Hematopoietic multipotent progenitor cell treated with erythropoietin and hydrocortisone succinate and interleukin-3 and kit ligand, for 15 days (in vitro differentiated cells): Measurements from ENCODE around the gene ZNF292.
"Not testable (repeated sequence)": the region's sequence is repeated elsewhere in the genome, so short reads cannot be mapped to it uniquely, and the experiment has no call there.

Source experiments
- DNase-seq: peaks from one replicate; pipeline ENCODE4 v3.0.0-alpha.2; 2015; ENCODE audit warnings: low spot score

The ZNF292 gene

DNA sequence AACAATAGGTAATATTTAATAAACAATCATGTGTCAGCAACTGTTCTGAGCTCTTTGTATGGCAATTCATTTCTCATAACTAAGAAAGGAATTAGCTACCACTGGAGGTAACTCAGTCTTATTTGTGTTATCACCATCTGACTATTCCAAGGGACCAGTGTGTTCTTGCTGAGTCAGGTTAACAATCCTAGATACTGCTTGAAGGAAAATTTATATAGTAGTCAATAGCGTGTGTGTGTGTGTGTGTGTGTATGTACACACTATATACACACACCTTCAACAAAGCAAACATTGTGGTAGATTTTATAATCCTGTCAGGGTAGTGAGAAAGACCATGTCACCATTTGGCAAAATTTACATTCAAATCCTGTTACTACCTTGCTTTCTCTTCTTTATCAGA, 121.3 kb downstream of the ZNF292 start:
- DNase-seq, result no peak

DNA sequence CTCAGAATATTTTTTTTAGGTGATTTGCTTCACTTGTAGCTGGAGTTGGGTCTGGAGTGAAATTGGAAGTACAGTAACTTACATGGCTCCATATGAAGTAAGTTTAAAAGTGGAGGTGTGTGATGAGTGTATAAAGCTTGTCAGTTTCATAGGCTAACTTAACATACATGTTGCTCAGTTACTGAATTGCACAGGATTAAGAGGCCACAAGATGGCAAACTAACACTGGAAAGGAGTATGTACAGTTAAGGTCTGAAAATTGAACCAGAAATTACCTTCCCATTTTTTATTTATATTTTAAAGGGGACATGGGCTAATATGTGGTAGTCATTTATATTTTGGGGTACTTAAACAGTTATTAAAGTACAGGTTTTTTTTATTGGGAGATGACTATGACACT, 121.8 kb downstream of the ZNF292 start:
- peak; percentile 12 for DNase-seq

DNA sequence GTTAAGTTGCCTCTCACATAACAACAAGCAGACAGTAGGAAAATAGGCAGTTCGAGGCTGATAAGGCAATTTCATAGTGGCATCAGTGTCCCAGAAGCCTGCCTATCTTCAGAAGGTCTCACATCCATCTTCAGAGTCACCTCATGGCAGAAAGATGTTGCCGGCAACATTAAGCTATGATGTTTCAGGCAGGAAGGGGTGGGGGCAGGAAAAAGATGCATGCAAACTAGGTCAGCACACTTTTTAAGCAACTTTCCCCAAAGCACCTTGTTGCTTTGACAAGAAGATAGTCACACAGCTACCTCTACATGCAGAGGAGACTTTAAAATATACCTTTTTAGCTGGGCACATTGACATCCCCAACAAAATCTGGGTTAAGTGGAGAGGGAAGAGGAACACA, 123.8 kb downstream of the ZNF292 start:
- no peak for DNase-seq

DNA sequence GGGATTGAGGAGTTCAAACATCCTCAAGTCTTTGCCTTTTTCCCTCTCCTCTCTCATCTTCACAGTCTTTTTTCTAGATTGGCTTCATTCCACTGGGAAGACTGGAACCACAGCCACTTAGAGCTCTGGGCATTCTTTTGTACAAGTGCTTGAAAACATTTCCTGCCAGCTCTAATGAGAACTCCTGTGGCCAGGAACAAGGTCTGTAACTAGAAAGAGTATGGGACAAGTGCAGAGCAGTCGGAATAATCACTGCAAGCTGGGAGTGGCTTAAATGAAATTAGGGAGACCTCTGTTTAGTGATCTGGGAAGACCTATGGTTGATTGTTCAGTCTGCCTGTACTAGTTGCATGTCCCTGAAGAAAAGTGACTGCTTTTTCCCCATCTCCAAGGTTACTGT, 126.1 kb downstream of the ZNF292 start:
- DNase-seq, result no peak

DNA sequence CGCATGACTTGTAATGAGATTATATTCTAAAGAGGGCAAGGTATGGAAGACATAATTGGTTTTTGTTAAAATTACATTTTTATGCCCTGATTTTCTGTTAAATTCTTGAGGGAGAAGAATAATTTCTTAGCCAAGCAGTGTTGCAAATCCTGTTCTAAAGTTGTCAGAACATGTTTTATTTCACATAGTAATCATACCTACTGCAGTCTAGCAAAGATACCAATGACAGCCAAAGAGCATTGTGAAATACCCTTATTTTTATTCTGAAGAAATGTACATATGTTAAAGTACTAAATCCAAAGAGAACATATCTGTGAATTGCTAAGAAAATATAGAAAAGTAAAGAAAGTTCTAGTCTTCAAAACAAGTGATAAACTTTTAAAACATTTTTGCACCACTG, 127.4 kb downstream of the ZNF292 start:
- DNase-seq, result no peak

DNA sequence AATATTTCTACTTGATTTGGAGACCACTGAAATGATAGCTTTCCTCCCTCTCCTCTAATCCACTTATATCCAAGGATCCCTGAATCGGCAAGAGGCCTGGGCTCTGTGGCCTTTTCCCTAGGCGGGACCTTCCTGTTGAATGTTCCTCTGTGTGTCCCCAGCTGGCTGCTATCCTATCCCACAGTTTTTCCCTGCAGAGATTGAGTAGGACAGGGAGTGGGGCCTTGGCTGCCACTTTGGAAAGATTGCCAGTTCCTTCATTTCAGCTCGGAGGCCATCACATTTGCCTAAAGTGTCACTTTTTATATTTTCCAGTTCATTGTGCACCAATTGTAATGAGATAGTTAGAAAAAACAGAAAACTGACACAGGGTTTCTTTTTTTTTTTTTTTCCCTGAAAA, 128.1 kb downstream of the ZNF292 start:
- DNase-seq, result no peak

DNA sequence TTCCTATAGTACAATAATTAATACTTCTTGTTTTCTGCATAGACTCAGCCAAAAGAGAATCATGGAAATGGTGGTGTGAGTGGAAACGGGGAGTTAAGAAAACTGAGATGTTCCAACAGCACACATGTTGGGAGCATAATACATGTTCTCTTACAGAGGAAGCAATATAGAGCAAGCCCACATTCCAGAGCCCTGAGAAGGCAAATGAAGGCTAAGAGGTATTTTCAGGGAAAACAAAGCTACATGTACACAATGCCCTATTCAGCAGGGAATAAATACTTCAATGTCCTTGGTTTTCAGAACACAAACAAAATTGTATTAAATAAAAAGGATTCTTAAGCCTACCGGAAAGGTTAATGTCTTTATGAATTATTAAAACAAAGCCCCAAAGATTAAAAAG, 131.9 kb downstream of the ZNF292 start:
- DNase-seq, result no peak

DNA sequence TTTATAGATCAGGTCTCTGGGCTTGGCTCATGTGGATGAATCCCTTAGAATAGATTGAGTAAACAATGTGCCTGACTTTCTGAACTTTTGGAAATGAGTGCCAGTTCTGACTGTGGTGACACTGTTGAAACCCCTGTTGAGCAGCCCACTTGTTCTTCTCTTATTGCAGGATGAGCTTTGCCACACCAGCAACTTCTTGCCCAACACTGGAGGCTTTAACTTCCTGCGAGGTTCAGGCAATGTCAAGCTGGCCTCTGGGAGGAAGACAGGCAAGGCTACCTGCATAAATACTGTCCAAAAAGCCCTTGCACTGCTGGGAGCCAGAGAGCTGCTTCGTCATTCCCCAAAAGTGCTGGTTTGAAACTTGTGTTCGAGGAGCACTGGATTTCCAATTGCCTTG, 134.2 kb downstream of the ZNF292 start:
- DNase-seq, result no peak

DNA sequence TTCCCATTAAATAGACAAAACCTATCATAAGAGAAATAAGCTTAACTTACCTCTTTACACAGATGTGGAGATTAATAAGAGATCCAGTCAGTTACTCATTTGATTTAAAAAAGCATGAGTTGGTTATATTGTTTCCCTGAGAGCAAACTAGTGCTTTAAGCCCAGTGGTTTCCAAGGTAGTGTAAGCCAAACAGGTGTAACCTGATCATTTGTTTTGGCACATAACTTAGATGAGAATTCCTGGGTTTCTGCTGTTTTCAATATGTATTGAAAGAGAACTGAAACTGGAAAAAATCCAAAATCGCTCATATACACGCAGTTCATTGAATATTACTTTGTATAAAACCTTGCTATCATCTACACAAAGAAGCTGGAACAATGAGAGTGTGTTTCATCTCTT, 136.5 kb downstream of the ZNF292 start:
- no peak for DNase-seq

DNA sequence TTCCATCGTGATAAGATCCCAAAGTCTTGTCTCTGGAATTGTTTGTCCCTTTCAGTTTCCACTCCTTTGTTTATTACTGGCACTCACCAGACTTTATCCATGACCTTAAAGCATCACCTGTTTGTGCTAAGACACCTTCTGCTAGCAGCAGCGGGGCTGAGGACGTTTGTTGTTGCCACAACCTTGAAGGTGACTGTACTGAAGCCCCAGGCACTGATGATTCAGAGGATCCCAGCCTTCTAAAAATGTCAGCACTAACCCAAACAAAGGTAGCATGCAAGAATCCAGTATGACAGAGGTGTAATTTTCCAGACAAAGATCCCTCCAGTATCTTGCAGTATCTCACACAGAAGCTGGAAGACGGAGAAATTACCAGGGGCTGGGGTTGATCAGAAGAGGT, 138.2 kb downstream of the ZNF292 start:
- DNase-seq, result no peak

DNA sequence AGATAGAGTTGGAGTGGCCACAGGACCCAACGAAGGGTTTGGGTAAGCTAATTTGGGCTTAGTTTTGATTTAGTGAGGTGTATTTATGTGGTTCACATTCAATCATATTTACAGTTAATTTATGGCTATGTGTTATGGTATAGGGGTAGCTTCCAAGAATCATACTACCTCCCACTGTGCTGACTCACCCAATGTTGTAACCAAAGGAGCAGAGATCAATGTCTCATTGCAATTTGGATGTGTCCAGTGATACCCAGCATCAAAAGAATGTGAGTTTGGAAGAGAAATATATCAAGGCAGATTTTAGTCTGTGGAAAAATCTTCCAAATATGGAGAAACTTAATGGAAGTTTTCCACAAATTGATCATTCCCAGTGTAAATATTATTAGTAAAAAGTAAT, 141.8 kb downstream of the ZNF292 start:
- no peak for DNase-seq

DNA sequence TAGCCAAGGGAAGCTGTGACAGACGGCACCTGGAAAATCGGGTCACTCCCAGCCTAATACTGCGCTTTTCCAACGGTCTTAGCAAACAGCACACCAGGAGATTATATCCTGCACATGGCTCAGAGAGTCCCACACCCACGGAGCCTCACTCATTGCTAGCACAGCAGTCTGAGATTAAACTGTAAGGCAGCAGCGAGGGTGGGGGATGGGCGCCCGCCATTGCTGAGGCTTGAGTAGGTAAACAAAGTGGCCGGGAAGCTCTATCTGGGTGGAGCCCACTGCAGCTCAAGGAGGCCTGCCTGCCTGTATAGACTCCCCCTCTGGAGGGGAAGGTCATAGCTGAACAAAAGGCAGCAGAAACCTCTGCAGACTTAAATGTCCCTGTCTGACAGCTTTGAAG, 145.9 kb downstream of the ZNF292 start:
- not testable (repeated sequence) for DNase-seq

DNA sequence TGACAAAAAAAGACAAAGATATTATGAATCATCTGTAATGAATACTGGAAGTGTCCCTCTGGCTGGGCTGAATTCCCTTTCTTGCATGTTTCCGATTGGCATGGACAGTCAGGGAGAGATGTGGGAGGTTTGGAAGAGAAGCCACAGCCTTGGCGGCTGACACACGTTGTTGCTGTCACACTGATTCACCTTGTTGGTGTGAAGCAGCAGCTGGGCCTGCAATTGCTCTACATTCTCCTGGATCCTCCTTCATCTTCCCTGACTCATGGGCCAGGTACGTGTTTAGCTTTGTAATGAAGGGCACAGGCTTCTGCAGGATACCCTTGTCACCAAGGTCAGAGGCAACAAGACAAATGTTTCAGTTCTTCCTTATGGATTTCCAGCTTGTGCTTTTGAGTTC, 153.6 kb downstream of the ZNF292 start:
- no peak for DNase-seq

DNA sequence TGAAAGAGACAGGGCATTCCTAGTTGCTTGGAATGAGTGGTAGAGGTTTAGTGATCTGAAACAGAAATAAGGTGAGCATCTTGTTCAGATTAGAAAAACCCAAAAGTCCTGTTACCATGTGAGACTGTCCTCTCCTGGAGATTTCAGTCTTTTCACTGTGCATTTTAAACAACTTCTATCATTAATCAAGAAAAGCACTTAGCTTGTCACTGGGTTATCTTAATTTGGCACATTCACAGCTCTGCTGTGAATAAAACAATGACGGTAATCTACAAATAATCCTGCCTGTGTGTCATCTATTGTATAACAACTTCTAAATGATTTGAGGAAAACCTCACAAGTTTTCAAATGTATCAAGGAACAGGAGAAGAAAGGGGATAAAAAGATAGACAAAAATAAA, 157.5 kb downstream of the ZNF292 start:
- DNase-seq, result no peak
